Lung microvascular endothelial cell (primary cell): ENCODE results near the gene PRKN. TPM values are rescaled to one million over a fixed set of nuclear protein-coding genes. Genes with fewer than 3 reads are reported as not detected.

Experiments
- DNase-seq, 2 donors: peaks; one replicate each; pipeline versions ENCODE4 v3.0.0 to v3.0.0-alpha.2; 2010; ENCODE audit warnings: low read depth in 2 of 2
- total RNA-seq: library from RNA; depleted of rRNA; stranded (reverse); fragments of >200 nt; gene quantifications from 2 replicates; pipeline ENCODE4 v1.2.1, GENCODE V29; 2014

The PRKN gene
- total RNA-seq, 1 donor from 2014 or later = 0.40 TPM

- no peak for DNase-seq
These were observed 663.9 kb downstream of the PRKN start for GRCh38 chr6:162063666-162064065.

GRCh38 chr6:162058281-162058875 lies 669.2 kb downstream of the PRKN start:
- no peak for DNase-seq

DNA sequence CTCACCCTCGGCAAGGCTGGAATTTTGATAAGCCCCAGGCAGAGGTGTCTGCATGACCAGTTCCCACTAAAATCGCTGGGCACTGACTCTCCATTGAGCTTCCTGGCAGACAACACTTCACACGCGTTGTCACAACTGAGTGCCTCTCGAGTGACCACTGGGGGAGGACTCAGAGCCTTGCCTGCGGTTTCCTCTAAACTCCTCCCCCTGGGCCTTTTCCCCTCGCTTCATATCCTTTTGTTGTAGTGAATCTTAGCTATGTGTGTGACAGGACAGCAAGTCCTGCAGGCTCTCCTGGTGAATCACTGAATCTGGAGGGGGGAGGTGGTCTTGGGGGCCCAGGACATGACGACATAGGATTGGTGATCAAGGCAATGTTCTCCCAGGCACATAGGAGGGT lies 670.8 kb downstream of the PRKN start:
- DNase-seq = no peak

GRCh38 chr6:162056061-162056460 lies 671.5 kb downstream of the PRKN start:
- DNase-seq = no peak

GRCh38 chr6:162055365-162055764 lies 672.2 kb downstream of the PRKN start:
- DNase-seq = no peak

DNA sequence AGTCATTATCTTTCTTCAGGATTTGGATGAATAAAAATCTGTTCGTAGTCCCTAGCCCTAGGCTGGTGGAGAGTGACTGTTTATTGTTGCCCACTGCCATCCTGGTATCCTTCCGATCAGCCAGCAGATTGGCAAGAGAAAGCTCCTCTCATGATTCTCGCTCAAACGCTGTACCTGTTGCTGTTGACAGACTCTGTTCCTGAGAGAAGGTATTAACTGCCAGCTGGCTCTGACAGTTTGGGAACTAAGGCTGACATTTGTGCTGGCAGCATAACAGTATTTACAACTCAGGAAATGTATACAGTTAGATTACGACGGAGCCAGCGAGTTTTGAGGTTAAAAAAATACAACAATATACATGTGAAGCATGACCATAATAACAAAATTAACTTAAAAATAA lies 674.5 kb downstream of the PRKN start:
- DNase-seq = no peak

DNA sequence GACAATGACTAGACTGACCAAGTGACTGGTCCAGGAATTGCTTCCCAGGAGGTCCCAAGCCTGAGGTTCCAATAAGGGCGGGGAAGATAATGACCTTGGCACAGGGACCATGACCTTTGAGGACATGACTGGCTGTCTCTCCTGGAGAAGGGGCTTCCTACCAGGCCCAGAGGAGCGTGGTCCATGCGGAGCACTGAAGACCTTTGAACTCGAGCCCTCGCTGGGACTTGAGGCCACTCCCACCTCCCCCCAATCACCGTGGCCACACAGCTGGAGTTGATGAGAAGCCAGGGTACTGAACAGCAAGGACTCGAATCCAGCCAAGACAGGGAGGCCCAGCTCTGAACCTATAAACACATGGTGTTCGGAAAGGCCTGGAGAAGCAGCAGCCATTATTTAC lies 677.0 kb downstream of the PRKN start:
- no peak for DNase-seq

DNA sequence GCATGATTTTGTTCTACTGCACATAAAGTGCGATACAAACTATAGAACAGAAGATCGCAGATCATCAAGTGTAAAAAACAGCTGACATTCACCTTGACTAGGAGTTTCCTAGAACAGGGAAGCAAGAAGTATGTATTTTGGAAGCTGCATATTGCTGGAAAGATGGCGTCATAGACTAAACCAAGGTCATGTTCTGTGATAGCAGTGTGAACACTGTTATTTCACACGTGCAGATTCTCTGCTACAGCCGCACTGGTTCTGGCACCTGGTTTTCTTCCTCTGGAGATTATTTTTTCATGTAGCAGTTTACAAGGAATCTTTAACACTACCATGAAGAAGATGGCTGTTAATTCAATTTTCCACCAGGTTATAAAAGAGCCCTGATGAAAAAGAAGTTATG lies 681.2 kb downstream of the PRKN start:
- DNase-seq = no peak

- DNase-seq = no peak
These were observed 694.9 kb downstream of the PRKN start for GRCh38 chr6:162032620-162033019.

- DNase-seq = no peak
These were observed 697.5 kb downstream of the PRKN start for GRCh38 chr6:162029873-162030576.

- DNase-seq = no peak
These were observed 700.7 kb downstream of the PRKN start for GRCh38 chr6:162026843-162027242.

DNA sequence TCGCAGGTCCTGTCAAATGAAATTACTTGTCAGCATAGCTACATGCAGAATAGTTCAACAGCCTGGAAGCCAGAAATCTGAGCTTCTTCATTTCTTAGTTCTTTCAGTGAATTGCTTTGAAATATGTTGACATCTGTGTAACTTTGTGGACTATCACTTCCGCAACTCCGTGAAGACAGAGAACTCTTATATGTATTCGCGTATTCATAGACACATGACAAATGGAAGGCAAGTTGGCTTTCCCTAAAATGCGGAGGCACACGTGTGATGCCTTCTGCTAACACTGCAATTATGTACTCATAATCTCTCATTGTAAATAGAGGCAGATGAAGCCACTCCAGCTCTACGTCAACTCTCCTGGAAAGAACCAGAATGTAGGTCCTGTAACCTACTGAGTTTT lies 701.5 kb downstream of the PRKN start:
- DNase-seq = no peak

DNA sequence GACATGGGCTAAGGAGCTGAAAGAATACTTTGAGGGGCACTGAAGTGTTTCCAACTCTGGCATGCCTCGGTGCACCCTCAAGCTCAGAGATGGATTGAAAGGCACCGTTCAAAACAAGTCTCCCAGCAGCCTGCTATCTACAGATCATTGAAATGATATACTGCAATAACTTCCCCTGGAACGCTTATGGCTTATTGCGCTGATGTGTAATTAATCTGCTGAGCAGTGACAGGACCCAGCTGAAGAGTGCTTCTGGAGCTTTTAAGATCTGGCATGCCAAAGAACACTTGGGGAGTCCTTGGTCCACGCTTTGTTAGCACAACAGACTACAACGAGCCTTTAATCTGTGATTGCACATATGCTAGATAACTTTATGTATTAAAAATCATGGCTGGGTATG lies 708.2 kb downstream of the PRKN start:
- no peak for DNase-seq

DNA sequence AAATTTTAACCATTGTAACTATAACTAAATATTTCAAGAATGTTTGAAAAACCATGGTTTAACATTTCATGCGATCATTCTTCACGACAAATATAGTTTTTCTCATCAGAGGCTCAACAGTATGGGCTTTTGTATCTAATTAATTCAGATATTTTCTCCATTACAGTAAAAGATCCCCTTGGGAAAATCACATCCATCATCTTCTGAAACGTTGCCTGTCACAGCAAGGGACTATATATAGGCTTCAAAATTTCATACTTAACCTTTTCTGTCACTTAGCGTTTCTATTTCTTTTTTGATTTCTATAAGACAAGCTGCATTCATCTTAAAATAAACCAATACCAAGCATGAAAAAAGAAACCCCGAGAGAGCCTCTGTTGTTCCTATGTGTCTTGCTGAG lies 710.0 kb downstream of the PRKN start:
- DNase-seq = no peak

DNA sequence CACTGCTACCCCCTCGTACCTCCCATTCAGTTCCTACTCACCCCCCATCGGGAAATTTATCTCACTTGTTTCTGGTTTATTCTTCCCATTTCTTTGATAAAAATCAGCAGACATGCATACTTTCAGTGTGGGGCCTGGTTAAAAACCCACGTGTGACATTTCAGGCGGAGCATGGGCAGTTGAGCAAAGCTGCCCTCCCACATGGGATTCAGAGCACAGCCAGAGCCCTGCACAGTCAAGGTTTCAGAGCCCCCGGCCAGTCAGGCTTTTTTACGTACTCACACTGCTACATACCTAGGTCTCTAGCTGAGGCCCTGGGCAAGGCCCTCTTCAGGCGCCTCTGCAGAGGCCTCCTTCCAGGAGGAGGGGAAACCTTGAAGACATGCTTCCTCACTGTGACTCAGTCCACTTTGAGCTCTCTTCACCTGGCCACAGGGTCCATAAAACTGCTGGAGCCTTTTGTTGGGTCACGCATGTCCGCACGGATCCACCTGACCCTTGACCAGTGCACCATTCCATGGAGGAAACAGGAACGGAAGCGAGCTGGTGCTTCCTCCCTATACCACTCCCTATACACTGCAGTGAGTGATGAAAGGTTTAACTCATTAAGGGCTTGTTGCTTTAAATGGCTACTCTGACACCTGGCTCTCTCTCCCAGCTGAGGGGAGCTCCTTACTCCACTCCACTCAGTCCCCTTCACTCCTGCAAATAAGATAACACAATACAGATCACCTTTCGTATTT lies 713.3 kb downstream of the PRKN start:
- DNase-seq = no peak

DNA sequence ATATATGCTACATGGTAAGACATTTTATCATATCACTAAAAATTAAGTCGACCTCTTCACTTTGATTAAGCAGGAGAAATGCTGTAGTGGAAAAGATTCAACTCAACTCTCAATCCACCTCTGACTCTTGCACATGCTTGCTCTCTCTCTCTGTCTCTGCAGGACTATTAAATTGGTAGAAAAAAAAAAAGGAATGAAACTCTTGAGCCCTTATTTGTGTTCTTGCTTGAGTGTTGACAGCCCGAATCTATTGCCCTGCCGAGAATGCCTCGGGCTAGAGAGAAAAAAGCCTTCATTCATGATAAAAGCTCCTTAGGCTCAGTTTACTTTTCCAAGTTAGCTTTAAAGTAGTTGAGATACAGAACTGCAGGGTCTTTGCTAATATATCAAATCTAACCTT lies 722.2 kb downstream of the PRKN start:
- DNase-seq = no peak

DNA sequence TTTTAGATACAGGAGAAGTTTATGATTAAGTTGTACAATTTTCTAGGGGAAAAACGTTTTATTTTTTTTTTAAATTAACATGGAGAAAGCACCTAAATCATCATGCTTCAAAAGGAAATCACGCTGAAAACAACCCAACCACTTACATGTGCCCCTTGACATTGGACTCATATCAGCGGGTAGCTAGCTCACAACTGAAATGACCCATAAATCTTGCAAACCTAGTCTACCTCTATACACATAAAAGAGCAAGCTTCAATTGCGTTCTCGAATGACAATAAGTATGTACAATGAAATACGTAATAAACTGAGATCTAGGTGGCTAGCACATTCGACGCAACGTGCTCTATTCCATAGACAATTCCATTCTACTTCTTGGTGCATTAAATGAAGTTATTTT lies 730.8 kb downstream of the PRKN start:
- no peak for DNase-seq

GRCh38 chr6:161985876-161986423 lies 741.6 kb downstream of the PRKN start:
- no peak for DNase-seq

- no peak for DNase-seq
These were observed 742.9 kb downstream of the PRKN start for GRCh38 chr6:161984713-161985112.

GRCh38 chr6:161976553-161976952 lies 751.0 kb downstream of the PRKN start:
- DNase-seq = no peak

- no peak for DNase-seq
These were observed 754.5 kb downstream of the PRKN start for GRCh38 chr6:161973064-161973463.

DNA sequence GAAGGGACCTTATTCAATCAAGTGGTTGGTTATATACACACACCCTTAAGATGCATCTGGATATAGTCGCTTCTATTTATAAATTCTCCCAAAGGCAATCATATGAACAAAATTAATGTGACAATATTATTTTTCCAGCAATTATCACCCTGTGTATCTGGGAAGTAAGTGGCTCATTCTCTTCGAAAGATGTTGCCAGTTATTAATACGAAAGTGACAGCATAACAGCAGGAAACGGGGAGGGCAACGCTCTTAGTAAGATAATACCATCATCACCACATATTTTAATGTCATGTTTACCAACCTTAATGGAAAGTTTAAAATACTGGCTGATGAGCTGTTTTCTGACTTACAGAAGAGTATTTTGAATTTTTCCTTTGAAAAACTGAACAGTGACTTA lies 756.5 kb downstream of the PRKN start:
- DNase-seq = no peak
